Upper lobe of right lung (tissue), 1 donor: ENCODE results near the gene CEP131. TPM values are rescaled to one million over a fixed set of nuclear protein-coding genes. Genes with fewer than 3 reads are reported as not detected.
A peak's percentile ranks its signal among the peaks of the same experiment; 100 is the strongest.

Source experiments
- ATAC-seq: fragments of 200-7000 bp; cut with Tn5 transposase; one replicate; pipeline ENCODE4 v1.9.1; 2020; ENCODE audit warnings: mild to moderate bottlenecking, moderate library complexity
- DNase-seq: peaks from one replicate; pipeline ENCODE4 v3.0.0-alpha.2; 2020
- H3K27ac ChIP-seq: fragments of 200-600 bp; one replicate; pipeline ENCODE4 v1.8.0; 2022
- H3K27me3 ChIP-seq: fragments of 200-600 bp; one replicate; pipeline ENCODE4 v1.8.0; 2022; ENCODE audit warnings: mild to moderate bottlenecking
- H3K36me3 ChIP-seq: fragments of 200-600 bp; one replicate; pipeline ENCODE4 v1.8.0; 2022
- H3K4me1 ChIP-seq: fragments of 200-600 bp; one replicate; pipeline ENCODE4 v1.8.0; 2022
- H3K4me3 ChIP-seq: fragments of 200-600 bp; one replicate; pipeline ENCODE4 v1.8.0; 2022; ENCODE audit warnings: mild to moderate bottlenecking
- H3K9me3 ChIP-seq: fragments of 200-600 bp; one replicate; pipeline ENCODE4 v1.8.0; 2022
- intact Hi-C: fragments of 100-400 bp; cut with DNase I; formaldehyde crosslinking; loops from one replicate; pipeline ENCODE4 v1.11.0; 2022
- total RNA-seq: library from RNA; stranded (reverse); fragmentation: NEBNext Ultra II Directional; extraction: Animal tissue kit (Norgen Biotek cat#: 25700); gene quantifications from one replicate; pipeline ENCODE4 v1.2.1, GENCODE V29; 2021
- TF ChIP-seq, protein P1 (sequence below): fragments of 200-600 bp; IDR thresholded peaks from one replicate; pipeline ENCODE4 v1.8.0; 2022; ENCODE audit warnings: antibody characterized with exemption
- donor health status: DM: no; HTN: yes; CAD: no; lungs with severe emphysema.

Gene CEP131
- total RNA-seq, 1 donor from 2014 or later: 7.5 TPM

DNA sequence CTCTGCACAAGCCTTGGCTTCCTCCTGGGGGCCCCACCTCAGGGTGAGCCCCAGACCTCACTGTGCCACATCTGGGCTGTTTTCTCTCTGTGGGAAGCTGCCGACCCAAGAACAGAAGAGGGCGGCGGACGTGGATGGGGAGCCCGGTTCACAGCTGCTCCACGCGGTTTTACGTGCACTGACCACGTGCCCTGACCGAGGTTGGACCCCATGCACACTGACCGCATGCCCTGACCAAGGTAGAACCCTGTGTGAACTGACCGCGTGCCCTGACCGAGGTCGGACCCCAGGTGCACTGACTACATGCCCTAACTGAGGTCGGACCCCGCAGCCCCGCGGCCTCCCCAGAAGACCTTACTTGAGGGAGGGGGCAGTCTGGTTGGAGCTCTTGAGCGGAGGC is 19.6 kb downstream of the CEP131 start:
- Histone ChIP-seq H3K4me1 (peaks cover 8% of the 10 kb centered on the region), H3K27me3 (no peaks in the 10 kb centered on the region), H3K27ac (no peak overlapping the region), H3K4me3 (no peak overlapping the region), H3K9me3 (no peaks in the 10 kb centered on the region), H3K36me3 (peaks cover 7% of the 10 kb centered on the region)
- no peak for ATAC-seq
- no peak for DNase-seq
- intact Hi-C loops: no loop called here
- TF ChIP-seq, protein P1, sequence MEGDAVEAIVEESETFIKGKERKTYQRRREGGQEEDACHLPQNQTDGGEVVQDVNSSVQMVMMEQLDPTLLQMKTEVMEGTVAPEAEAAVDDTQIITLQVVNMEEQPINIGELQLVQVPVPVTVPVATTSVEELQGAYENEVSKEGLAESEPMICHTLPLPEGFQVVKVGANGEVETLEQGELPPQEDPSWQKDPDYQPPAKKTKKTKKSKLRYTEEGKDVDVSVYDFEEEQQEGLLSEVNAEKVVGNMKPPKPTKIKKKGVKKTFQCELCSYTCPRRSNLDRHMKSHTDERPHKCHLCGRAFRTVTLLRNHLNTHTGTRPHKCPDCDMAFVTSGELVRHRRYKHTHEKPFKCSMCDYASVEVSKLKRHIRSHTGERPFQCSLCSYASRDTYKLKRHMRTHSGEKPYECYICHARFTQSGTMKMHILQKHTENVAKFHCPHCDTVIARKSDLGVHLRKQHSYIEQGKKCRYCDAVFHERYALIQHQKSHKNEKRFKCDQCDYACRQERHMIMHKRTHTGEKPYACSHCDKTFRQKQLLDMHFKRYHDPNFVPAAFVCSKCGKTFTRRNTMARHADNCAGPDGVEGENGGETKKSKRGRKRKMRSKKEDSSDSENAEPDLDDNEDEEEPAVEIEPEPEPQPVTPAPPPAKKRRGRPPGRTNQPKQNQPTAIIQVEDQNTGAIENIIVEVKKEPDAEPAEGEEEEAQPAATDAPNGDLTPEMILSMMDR: no peak

GRCh38 chr17:81202318-81202717 is 20.4 kb downstream of the CEP131 start:
- Histone ChIP-seq H3K36me3 (peaks cover 7% of the 10 kb centered on the region), H3K9me3 (no peaks in the 10 kb centered on the region), H3K27ac (no peak overlapping the region), H3K4me1 (peaks cover 8% of the 10 kb centered on the region), H3K27me3 (no peaks in the 10 kb centered on the region), H3K4me3 (no peak overlapping the region)
- no peak for ATAC-seq
- TF ChIP-seq, protein P1: no peak
- DNase-seq: no peak
- intact Hi-C loops: no loop called here

DNA sequence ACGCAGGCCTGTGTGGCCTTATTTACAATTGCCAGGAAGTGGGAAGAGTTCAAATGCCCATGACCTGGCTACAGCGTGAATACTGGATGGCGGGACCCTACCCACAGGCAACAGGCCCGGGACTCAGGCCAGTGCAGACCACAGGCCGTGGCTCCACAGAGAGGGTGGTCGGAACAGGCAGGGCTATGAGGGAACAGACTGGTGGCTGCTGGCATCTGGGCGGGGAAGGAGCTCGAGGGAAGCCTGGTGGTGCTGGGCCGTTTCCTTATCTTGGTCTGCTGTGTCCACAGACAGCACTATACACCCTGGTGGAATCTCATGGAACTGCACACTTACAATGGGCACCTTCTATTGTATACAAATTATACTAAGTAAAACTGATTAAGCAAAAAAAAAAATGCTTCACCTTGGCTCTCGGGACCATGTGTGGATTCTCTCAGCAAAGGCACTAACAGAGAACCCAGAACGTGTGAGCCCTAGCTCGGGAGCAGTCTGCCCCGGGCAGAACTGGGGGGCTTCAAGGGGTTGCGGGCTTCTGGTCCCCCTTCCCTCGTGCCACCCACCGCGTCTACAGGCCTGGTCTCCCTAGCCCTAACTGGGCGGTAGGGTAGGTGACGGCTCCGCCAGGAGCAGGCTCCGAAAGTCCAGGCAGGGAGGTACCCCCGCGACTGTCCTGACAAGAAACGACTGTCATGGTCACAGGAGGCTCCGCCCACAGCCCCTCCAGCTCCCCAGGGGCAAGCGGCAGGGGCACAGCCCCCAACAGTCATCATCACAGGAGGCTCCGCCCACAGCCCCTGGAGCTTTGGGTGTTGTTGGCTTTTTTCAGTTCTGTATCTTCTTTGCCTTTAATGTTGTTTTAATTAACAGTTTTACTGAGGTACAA is 21.8 kb downstream of the CEP131 start:
- Histone ChIP-seq H3K4me3 (no peak overlapping the region), H3K27ac (no peak overlapping the region), H3K9me3 (no peaks in the 10 kb centered on the region), H3K36me3 (peaks cover 7% of the 10 kb centered on the region), H3K27me3 (no peaks in the 10 kb centered on the region), H3K4me1 (peaks cover 8% of the 10 kb centered on the region)
- intact Hi-C loops: no loop called here
- DNase-seq (no peak), ATAC-seq (peak; percentile 83)
- TF ChIP-seq, protein P1: peak; percentile 66

DNA sequence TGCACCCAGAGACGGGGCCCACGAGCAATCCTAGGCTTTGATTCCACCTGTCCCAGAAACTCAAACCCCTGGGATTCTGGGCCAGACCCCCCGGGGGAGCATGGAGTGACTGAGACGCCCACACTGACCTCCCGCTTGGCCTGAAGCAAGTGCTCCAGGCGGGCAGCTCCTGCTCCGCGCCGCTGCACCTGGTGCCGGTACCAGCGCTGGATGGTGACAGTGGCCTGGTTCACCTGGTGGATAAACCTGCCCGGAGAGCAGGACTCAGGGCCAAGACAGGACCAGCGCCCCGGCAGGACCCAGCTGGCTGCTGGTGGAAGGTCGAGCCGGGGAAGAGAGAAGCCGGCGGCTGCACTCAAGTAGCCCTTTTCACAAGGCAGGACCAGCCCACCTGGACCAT is 22.6 kb downstream of the CEP131 start:
- Histone ChIP-seq H3K27ac (no peak overlapping the region), H3K4me3 (no peak overlapping the region), H3K9me3 (no peaks in the 10 kb centered on the region), H3K4me1 (peaks cover 8% of the 10 kb centered on the region), H3K36me3 (peaks cover 7% of the 10 kb centered on the region), H3K27me3 (no peaks in the 10 kb centered on the region)
- intact Hi-C loops: no loop called here
- no peak for ATAC-seq
- no peak for DNase-seq
- TF ChIP-seq, protein P1: no peak

DNA sequence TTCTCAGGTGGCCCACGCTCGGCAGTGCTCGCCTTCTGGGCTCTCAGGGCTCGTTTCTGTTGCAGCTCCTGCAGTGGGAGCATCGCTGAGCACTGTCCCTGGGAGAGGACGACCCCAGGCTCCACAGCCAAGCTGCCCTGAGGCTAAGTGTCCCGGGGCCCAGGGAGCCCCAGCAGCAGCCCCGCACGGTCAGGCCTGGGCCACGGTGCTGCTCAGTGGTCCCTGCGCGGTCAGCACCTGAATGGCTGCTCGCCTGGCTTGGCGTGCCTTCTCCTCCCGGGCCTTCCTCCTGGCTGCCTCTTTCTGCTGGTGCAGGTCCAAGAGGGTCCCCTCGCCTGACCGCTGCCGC is 23.3 kb downstream of the CEP131 start:
- no peak overlapping the region for H3K27ac ChIP-seq
- peaks cover 8% of the 10 kb centered on the region for H3K4me1 ChIP-seq
- ATAC-seq: no peak
- no peak for DNase-seq
- H3K9me3 ChIP-seq: no peaks in the 10 kb centered on the region
- peaks cover 7% of the 10 kb centered on the region for H3K36me3 ChIP-seq
- H3K4me3 ChIP-seq: no peak overlapping the region
- TF ChIP-seq, protein P1: no peak
- intact Hi-C loops: no loop called here
- no peaks in the 10 kb centered on the region for H3K27me3 ChIP-seq
